ENCODE measurements around the gene AKAP13.
"Not testable (repeated sequence)": the region's sequence is repeated elsewhere in the genome, so short reads cannot be mapped to it uniquely, and the experiment has no call there.

AKAP13 gene, protein sequence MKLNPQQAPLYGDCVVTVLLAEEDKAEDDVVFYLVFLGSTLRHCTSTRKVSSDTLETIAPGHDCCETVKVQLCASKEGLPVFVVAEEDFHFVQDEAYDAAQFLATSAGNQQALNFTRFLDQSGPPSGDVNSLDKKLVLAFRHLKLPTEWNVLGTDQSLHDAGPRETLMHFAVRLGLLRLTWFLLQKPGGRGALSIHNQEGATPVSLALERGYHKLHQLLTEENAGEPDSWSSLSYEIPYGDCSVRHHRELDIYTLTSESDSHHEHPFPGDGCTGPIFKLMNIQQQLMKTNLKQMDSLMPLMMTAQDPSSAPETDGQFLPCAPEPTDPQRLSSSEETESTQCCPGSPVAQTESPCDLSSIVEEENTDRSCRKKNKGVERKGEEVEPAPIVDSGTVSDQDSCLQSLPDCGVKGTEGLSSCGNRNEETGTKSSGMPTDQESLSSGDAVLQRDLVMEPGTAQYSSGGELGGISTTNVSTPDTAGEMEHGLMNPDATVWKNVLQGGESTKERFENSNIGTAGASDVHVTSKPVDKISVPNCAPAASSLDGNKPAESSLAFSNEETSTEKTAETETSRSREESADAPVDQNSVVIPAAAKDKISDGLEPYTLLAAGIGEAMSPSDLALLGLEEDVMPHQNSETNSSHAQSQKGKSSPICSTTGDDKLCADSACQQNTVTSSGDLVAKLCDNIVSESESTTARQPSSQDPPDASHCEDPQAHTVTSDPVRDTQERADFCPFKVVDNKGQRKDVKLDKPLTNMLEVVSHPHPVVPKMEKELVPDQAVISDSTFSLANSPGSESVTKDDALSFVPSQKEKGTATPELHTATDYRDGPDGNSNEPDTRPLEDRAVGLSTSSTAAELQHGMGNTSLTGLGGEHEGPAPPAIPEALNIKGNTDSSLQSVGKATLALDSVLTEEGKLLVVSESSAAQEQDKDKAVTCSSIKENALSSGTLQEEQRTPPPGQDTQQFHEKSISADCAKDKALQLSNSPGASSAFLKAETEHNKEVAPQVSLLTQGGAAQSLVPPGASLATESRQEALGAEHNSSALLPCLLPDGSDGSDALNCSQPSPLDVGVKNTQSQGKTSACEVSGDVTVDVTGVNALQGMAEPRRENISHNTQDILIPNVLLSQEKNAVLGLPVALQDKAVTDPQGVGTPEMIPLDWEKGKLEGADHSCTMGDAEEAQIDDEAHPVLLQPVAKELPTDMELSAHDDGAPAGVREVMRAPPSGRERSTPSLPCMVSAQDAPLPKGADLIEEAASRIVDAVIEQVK (N-terminal part only)

DNA sequence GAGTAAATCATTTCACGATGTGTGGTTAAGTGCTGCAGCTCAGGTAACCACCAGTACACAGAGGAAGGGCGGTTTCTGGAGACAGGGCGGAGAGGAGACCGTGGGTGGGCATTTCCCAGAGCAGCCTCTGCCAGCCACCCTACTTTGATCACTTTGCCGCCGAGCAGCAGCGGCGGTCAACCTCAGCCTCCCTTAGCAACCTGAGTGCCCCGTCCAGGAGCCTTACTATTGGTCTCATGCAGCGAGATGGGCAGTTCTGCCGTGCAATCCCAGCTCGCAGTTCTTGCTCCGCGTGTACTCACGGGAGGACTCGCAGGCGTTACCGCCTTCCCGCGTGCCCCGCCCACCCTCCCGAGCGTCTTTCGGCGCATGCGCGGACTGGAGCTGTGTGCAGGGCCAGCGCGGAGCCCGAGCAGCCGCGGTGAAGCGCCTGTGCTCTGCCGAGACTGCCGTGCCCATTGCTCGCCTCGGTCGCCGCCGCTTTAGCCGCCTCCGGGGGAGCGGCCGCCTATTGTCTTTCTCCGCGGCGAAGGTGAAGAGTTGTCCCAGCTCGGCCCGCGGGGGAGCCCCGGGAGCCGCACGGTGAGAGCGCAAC is at the start of gene AKAP13:
AKAP13 (plus strand) TSS at position 387 of the 595 bp plus-strand sequence. CDS start 105,118 bp downstream, outside the sequence.
- no peak for FAIRE-seq

DNA sequence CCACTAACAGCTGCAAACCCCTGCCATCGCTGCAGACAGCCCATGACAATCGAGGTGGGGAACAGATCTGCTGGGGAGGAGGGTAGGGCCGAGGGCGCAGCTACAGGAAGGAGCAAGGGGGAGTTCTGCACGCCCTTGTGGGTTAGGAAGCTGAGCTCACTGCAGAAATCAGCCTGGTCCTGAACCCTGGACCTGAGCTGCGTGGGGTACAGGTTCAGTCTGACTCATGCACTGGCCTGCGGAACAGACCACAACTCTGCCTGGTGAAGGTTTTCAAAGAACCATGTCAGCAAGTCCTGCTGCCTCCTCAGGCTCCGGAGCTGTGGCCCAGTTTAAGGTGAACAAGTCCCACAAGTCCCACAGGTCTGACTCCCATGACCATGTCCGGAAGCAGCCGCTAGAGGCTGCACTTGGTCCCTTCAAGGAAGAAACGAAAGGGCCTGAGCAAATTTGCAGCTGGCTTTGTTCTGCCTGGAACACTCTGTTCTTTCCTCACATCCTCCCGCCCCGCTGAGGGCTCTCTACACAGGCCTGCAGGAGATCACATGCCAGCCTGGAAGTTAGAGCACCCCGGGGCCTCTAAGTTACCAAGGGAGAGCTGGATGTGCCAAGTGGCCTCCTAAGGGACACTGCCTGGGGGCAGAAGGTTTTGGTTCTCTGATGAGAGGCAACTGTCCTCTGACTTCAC is 49.4 kb upstream of the AKAP13 start:
- FAIRE-seq, result no peak

DNA sequence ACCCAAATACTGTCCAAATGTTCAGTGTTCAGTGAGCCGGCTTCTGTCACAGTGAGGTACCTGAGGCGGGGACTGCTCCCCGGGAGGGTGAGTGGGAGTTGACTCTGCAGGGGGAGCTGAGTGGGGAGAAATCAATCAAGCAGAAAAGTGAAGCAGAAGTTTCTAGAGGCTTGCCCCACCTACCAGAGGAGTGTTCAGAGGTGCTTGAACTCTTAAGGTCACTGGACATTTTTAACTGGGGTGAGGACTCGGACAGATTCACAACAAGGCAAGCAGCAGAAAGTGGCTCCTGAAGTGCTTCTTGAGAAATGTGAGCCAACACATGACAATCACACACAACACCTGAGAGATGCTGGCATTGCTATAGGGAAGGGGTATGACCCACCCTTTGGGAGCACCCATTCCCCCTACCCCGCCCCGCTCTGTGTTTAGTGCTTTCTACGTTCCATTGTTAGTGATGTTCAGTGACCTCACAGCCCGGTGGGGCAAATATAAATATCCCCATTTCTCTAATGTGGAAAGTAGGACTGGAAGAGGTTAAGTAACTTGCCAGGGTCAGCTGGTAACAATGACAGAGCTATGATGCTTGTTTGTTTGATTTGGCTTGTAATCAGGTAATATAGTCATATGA is 48.6 kb upstream of the AKAP13 start:
- FAIRE-seq, result no peak

DNA sequence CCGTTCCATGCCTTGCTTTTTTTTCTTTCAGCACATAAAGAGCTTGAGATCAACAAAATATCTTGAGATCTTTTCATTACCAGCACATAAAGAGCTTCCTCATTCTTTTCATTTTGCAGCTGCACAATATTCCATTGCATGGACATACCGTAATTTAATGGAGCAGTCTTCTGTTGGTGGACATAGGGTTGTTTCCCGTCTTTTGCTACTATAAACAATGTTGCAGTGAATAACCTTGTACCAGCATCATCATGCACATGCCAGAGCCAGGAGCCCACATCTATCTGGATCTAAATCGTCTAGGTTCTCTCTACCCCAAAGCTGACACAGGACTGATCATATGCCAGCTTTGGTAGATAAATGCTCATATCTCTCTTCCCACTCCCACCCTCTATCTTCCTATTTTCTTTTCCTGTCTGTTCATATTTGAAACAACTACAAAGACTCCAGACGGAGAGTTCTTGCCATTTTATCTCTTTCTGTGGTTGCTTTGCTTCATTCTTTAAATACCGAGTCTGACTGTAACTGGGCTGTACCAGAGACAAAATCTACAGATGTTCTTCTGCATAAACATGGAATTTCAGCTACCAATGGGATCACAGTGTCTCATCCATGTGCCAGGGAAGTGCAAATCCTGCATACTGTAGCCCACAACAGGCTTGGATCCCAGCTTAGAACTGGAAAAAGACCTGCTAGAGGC is 47.1 kb upstream of the AKAP13 start:
- FAIRE-seq, result no peak

DNA sequence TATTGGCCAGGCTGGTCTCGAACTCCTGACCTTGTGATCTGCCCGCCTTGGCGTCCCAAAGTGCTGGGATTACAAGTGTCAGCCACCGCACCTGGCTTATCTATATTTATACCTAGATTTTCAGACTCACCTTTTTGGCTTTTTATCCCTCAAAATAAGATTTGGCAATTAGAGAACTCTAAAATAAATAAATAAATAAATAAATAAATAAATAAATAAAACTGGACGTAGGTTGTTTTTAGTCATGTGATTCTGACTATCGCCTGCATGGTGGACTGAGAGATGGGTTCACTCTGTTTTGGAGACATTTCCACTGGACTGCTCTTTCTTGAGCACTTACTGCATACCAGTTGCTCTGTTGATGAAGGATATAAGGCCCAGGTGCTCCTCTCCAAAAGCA is 46.2 kb upstream of the AKAP13 start:
- FAIRE-seq, result no peak

DNA sequence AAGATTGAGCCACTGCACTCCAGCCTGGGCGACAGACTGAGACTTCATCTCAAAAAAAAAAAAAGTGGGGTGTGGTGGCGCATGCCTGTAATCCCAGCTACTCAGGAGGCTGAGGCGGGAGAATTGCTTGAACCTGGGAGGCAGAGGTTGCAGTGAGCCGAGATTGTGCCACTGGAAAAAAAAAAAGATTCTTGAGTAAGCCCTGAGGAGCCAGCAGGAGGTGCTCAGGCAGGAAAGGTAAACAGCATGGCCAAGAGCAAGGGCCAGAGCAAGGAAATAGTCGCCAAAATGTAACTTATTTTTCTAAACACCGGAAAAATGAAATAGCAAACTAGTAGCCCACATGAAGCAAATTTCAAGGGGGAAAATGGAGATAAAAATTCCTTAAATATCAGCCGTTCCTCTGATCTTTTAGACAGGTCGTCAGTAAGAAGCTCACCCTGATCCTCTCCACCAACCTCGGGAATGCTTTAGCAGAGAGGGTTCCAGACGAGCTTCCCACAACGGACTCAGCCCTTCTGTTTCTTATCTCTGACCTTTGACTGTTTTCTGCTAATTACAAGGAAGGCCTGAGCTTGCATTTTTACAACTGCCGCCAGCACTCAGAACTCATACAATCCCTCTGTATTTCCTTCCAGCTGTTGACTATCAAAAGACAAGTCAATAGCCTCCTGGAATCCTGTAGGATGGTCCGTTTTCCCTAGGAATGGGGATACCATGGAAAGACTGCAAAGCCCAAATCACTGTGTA is 45.0 kb upstream of the AKAP13 start:
- FAIRE-seq, result no peak

DNA sequence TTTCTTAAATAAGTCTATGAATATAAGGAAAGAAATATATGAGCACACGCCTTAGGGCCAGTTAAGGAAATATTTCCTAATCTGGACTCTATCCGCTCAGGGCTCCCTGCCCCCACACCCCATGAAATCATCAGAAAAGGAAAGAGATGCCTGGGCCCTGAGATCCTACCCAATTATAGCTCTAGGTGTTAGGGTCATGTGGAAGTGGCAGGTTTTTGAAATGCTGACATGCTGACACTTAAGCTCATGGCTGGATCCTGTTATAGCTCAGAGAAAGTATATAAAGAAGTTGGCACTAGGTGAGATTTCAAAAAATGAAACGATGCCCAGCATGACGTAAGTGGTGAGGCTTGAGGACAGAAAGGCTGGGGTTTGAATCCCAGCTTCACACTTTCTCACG is 43.5 kb upstream of the AKAP13 start:
- no peak for FAIRE-seq

DNA sequence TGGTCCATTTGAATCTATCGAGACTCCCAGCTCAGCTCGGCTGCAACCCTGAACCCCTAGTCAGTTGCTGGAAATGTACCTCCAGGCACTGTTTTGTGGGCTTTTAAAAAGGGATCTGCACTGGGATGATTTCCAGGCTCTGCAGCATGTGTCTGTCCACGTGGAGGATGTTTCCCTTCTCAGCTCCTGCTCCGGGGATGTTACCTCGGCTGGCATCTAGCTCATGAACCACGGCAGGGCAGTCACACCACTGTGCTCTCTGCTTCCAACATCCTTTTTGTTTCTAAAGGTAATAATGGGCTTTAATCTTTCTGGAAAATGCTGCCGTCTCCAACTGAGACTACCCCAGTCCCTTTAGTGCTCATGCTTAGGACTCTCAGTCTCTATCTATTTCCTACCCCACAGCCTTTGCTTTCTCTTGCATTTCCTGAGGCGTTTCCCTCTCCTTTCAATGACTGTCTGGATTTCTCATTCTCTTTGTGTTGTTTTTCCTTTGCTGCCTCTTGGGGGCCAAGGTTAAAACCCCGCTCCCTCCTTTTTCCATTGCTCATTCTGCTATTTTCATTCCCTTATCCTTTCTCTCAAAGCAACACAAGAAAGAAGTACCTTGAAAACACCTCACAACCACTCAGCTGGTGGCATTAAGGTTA is 42.9 kb upstream of the AKAP13 start:
- no peak for FAIRE-seq

DNA sequence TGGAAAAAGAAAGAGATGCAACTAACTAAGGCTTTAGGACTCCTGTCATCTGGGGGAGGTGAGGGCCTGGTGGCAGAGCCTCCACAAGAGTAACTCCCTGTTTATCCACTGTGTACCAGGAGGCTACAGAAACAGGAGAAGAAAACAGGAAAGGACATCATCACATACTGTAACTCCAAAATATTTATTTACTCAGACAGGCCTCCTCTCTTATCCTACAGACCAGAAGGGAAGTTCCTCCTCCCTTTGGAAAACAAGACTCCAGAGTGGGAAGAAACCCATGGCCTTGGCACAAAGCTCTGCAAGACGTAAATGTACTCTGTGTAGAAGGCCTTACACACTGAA is 40.1 kb upstream of the AKAP13 start:
- no peak for FAIRE-seq

DNA sequence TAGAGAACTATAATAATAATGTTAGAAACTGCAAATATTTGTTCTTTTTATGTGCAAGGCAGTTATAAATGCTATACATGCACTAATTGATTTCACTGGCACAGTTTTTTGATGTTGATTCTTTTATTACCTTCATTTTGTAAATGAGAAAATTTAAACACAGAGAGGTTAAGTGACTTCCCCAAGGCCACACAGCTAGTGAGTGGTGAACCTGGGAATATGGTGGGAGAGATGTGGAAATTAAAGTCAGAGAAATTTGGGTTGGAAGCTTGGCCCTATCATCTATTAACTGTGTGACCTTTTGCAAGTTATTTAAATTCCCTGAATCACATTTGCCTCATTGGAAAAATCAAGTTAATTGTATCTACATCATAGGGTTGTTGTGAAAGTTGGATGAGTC is 39.6 kb upstream of the AKAP13 start:
- FAIRE-seq, result no peak

DNA sequence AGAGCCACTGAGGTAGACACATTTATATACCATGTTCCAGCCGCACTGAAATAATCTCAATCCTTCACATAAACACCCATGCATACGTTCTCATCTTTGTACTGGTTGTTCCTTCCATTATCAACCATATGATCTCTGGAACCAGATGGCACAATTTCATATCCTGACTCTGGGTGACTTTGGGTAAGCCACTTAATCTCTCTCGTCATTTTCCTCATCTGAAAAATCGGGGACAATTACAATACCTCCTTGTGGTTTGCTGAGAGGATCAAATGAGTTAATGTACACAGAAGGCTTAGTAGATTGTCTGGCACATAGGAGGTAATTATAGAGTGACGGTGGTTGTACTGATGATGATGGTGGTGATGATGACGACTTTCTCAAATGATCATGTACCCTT is 38.2 kb upstream of the AKAP13 start:
- FAIRE-seq, result not testable (repeated sequence)

DNA sequence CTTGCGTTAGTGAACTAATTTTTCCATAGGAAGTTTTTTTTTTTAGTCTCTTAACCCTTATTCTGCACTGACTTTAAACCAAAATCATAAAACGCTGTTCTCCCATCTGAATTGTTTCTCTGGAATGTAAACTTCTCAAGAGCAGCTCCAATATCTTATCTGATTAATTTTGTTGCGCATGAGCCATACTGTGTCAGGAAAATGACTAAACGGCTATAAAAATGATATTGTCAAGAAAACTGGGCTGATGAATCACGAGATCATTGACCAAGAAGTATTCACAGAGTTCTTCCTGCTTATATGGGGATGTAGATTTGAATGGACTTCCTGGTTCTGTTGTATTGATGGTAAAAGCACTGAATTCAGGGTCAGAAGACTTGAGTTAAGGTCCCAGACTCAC is 37.0 kb upstream of the AKAP13 start:
- not testable (repeated sequence) for FAIRE-seq

DNA sequence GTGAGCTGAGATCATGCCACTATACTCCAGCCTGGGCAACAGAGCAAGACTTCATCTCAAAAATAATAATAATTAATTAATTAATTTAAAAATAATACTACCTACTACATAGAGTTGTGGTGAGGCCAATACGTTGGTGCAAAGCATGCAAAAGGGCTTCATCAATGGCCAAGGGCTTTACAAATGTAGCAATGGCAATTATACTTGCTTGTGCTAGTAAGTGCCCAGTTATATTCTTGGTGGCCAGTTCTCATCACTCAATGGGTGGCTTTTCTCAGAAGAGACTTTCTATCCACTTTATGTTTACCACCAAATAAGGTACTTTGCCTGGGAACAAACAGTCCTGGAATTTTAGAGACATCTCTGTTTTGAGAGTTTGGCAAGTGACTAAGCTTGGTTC is 36.2 kb upstream of the AKAP13 start:
- FAIRE-seq, result not testable (repeated sequence)

DNA sequence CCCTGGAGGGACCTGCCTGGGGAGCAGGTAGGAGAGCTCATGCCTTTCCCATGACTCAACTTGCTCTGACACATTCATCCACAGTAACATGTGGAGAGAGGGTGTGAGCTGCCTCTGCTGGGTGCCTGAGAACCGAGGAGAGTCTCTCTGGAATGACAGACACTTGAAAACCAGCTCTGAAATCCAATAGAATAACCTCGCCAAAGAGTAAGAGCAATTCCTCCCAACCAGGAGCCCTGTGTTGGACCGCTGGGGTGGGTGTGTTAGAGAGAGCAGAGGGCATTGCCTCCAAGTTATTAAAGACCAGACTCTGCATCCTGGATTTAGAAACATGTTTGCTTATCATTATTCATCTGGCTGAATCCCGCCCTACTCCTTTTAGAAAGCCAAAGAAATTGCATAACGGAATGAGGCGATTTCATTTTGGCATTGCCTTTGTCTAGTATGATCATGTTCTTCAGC is 35.7 kb upstream of the AKAP13 start:
- FAIRE-seq, result not testable (repeated sequence)

DNA sequence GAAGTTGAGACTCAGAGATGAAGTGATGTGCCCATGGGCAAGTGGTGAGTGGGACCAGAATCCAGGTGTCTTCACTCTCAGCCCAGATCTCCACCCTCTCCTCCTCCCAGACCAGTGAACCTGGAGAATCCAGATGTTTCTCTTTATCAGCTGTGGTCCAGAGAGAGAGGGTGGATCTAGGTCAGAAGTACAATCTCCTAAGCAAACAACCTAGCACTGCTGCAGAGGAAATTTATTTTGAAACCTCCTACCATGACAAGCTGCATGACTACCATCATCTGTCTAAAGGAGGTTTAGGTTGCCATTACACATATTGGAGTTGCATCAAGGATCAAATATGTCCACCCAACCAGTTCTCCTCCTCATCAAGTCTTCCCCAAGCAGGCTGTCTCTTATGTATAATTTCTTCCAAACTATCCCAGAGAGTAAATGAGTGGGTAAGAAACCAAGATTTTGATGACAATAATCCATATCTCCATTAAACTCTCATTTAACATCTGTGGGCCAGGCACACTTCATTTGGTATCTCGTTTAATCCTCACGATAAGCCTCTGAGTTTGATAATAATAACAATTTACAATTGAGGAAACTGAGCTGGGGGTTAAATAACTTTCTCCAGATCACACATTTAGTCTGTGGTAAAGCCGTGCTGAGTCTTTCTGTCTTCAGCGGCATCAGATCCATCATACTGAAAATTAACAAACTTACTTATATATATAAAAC is 35.0 kb upstream of the AKAP13 start:
- not testable (repeated sequence) for FAIRE-seq

DNA sequence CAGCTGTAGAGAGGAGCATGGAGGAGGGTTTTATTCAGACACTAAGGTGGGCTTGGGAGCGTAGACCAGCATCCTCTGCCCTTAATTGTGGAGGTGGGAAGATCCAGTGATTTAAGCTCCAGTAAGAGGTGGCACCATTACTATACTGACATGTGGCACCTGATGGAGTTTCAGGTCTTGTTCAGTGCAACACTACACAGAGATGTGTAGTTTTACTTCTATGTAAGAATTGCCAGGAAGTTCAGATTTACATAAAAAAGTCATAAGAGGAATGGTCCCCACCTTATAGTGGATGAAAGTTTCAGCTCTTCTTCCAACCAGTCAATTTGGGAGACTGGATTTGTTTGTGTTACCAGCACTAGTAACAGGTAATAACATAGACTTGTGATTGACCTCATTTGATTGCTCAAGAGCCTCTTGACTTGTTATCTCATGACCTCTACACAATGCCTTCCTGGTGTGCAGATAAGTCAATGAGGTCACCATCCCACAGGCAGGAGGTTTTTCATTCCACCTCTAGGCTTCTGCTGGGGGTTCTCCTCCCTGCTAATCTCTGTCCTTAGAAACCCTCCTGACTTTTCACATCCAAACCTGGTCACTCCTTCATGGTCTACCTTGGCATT is 33.8 kb upstream of the AKAP13 start:
- FAIRE-seq, result not testable (repeated sequence)

DNA sequence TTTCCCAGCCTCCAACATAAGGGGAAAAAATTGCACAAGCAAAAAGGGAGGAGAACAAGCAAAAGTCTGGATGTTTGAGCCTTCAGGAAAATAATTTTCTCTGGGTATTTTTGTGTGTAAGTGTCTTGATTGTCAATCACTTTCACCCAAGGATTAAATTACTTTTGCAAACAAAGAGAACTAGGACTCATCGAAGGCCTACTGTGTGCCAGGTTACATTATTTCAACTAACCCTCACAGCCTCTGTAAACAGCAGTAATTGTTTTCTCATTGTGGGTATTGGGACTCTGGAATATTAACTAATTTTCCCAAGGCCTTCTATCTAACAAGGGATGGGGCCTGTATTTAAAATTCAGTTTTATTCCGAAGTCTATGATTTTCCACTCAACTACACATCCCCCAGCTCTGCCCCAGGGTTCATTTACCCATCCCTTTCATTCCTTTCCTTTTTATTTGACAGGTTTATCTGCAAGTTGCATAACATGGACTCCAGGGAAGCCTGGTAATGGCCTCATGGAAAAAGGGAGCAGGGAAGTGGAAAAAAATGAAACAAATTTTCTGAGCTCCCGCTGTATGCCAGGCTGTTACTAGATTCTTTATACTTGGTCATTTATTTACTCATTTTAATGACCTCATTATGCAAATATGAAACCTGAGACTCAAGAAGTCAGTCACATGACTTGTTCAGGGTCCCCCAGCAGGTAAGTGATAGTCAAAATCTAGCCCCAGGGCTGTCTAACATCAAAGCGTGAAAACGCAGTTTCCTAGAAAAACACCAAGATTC is 32.9 kb upstream of the AKAP13 start:
- FAIRE-seq, result not testable (repeated sequence)
